Prostate gland (tissue), 2 donors: ENCODE measurements around the gene FRRS1L. TPM values are rescaled to one million over a fixed set of nuclear protein-coding genes. Genes with fewer than 3 reads are reported as not detected.

Experiments
- DNase-seq: peaks from one replicate; pipeline ENCODE4 v3.0.0-alpha.2; 2019; ENCODE audit warnings: low spot score
- H3K27ac ChIP-seq, 2 donors: fragments of 200-600 bp; sonication (generic); 2 replicates each; pipeline ENCODE4 v1.5.1; 2017 to 2019
- H3K27me3 ChIP-seq: fragments of 200-600 bp; sonication (generic); replicated peaks from 2 replicates; pipeline ENCODE4 v1.5.1; 2019; ENCODE audit not compliant: insufficient read depth
- H3K36me3 ChIP-seq, 2 donors: fragments of 200-600 bp; sonication (generic); 1 replicate in 1 of 2; 2 replicates in 1 of 2; pipeline versions ENCODE4 v1.5.1 to v1.8.1; 2017 to 2019
- H3K4me1 ChIP-seq: fragments of 200-600 bp; sonication (generic); replicated peaks from 2 replicates; pipeline ENCODE4 v1.5.1; 2019
- H3K4me3 ChIP-seq, 2 donors: fragments of 200-600 bp; sonication (generic); 2 replicates each; pipeline ENCODE4 v1.5.1; 2017 to 2019
- H3K9me3 ChIP-seq: fragments of 200-600 bp; sonication (generic); 2 replicates; pipeline ENCODE4 v1.5.1; 2017
- CTCF ChIP-seq, 4 experiments: fragments of 200-600 bp in 2 of 4; fragments of 450-650 bp in 2 of 4; sonication (generic) in 2 of 4; IDR thresholded peaks; 1 replicate in 3 of 4; 2 replicates in 1 of 4; pipeline ENCODE4 v1.5.1; 2016 to 2019; ENCODE audit warnings: antibody characterized with exemption in 4 of 4, mild to moderate bottlenecking in 2 of 4, moderate library complexity in 2 of 4
- POLR2A ChIP-seq: fragments of 450-650 bp; IDR thresholded peaks from one replicate; pipeline ENCODE4 v1.6.1; 2016; ENCODE audit warnings: antibody characterized with exemption, mild to moderate bottlenecking
- POLR2AphosphoS5 ChIP-seq: sonication (generic); formaldehyde crosslinking; IDR thresholded peaks from one replicate; pipeline ENCODE4 v1.6.1; 2017; ENCODE audit warnings: antibody characterized with exemption
- WGBS: methylation state at CpG from one replicate; pipeline ENCODE4 v1.1.5; 2018; 5-methylcytosine and 5-hydroxymethylcytosine counted together
- intact Hi-C: fragments of 100-400 bp; cut with DNase I; formaldehyde crosslinking; loops from one replicate; pipeline ENCODE4 v1.14.2; 2022
- total RNA-seq, 2 donors: library from RNA; depleted of rRNA; stranded (reverse); fragments of >200 nt; gene quantifications; one replicate each; pipeline ENCODE4 v1.1.0, GENCODE V29; 2016

Gene FRRS1L
- total RNA-seq, 2 donors from 2014 or later, result 1.6 to 11.9 TPM

GRCh38 chr9:109121232-109121796 lies 45.7 kb downstream of the FRRS1L start:
- Histone ChIP-seq H3K27me3 (no peaks in the 10 kb centered on the region), H3K9me3 (no peaks in the 10 kb centered on the region), H3K36me3 (no peaks in the 10 kb centered on the region), H3K4me3 (no peak overlapping the region), H3K4me1 (peaks cover under 1% of the 10 kb centered on the region), H3K27ac (no peak overlapping the region)
- TF ChIP-seq POLR2AphosphoS5 (no peak), CTCF (IDR thresholded peaks at IDR 0.05) (no peak), POLR2A (no peak)
- no peak for DNase-seq
- WGBS, result 70% methylated on average over 11 of the region's 11 CpGs
- intact Hi-C loops, result loop anchor here (10.0 kb wide), 1 partner anchor 63 kb away; no protein-coding TSS in a partner anchor

GRCh38 chr9:109120204-109120789 lies 46.8 kb downstream of the FRRS1L start:
- Histone ChIP-seq H3K36me3 (no peaks in the 10 kb centered on the region), H3K9me3 (no peaks in the 10 kb centered on the region), H3K27ac (no peak overlapping the region), H3K4me3 (no peak overlapping the region), H3K27me3 (no peaks in the 10 kb centered on the region), H3K4me1 (peaks cover 4% of the 10 kb centered on the region)
- WGBS, result 18% methylated on average over 13 of the region's 13 CpGs
- intact Hi-C loops, result loop anchor here (10.0 kb wide), 1 partner anchor 65 kb away; no protein-coding TSS in a partner anchor
- DNase-seq, result no peak
- no peak for TF ChIP-seq CTCF (IDR thresholded peaks at IDR 0.05)
- TF ChIP-seq POLR2AphosphoS5, result peak; percentile 3
- TF ChIP-seq POLR2A, result no peak

GRCh38 chr9:109119439-109120203 lies 47.4 kb downstream of the FRRS1L start, which contains the start of gene TMEM245:
Gene TMEM245 (minus strand): TSS chr9:109119947. CDS start chr9:109119913, 34 bp downstream.
- H3K27me3 ChIP-seq, result no peaks in the 10 kb centered on the region
- H3K9me3 ChIP-seq, result no peaks in the 10 kb centered on the region
- H3K4me3 ChIP-seq, result peak within 1 kb of the TSS; percentile 68 to 90
- intact Hi-C loops, result loop anchor here (2.0 to 10.0 kb wide), 3 partner anchors 65 to 187 kb away; partner anchors contain the start of genes ABITRAM, CTNNAL1 and ELP1
- peak within 1 kb of the TSS; percentile 80 to 83 for H3K27ac ChIP-seq
- TF ChIP-seq CTCF (IDR thresholded peaks at IDR 0.05) (peak in 2 of 4 experiments; percentile 16 to 30), POLR2A (peak; percentile 94), POLR2AphosphoS5 (peak; percentile 93)
- peaks cover 4% of the 10 kb centered on the region for H3K4me1 ChIP-seq
- WGBS, result under 1% methylated on average over 44 of the region's 88 CpGs
- peak; percentile 96 for DNase-seq
- no peaks in the 10 kb centered on the region for H3K36me3 ChIP-seq

GRCh38 chr9:109118808-109119438 lies 48.1 kb downstream of the FRRS1L start:
- Histone ChIP-seq H3K27ac (peak overlapping the region; percentile 80 to 83), H3K9me3 (no peaks in the 10 kb centered on the region), H3K4me3 (peak overlapping the region; percentile 68 to 90), H3K36me3 (no peaks in the 10 kb centered on the region), H3K4me1 (peaks cover 4% of the 10 kb centered on the region), H3K27me3 (no peaks in the 10 kb centered on the region)
- intact Hi-C loops, result loop anchor here (2.0 to 5.0 kb wide), 2 partner anchors 106 to 187 kb away; partner anchors contain the start of genes ABITRAM, CTNNAL1 and ELP1
- WGBS, result 0% methylated on average over 26 of the region's 29 CpGs
- TF ChIP-seq CTCF (IDR thresholded peaks at IDR 0.05), result no peak
- no peak for TF ChIP-seq POLR2AphosphoS5
- TF ChIP-seq POLR2A, result no peak
- no peak for DNase-seq
